GM19351 (cell line): ENCODE measurements around the gene NUCKS1.

Experiments
- ATAC-seq: cut with Tn5 transposase; IDR thresholded peaks from one replicate; pipeline ENCODE4 v1.9.1; 2021; ENCODE audit warnings: mild to moderate bottlenecking, moderate library complexity; ENCODE audit not compliant: unreplicated experiment

The NUCKS1 gene, protein sequence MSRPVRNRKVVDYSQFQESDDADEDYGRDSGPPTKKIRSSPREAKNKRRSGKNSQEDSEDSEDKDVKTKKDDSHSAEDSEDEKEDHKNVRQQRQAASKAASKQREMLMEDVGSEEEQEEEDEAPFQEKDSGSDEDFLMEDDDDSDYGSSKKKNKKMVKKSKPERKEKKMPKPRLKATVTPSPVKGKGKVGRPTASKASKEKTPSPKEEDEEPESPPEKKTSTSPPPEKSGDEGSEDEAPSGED

DNA sequence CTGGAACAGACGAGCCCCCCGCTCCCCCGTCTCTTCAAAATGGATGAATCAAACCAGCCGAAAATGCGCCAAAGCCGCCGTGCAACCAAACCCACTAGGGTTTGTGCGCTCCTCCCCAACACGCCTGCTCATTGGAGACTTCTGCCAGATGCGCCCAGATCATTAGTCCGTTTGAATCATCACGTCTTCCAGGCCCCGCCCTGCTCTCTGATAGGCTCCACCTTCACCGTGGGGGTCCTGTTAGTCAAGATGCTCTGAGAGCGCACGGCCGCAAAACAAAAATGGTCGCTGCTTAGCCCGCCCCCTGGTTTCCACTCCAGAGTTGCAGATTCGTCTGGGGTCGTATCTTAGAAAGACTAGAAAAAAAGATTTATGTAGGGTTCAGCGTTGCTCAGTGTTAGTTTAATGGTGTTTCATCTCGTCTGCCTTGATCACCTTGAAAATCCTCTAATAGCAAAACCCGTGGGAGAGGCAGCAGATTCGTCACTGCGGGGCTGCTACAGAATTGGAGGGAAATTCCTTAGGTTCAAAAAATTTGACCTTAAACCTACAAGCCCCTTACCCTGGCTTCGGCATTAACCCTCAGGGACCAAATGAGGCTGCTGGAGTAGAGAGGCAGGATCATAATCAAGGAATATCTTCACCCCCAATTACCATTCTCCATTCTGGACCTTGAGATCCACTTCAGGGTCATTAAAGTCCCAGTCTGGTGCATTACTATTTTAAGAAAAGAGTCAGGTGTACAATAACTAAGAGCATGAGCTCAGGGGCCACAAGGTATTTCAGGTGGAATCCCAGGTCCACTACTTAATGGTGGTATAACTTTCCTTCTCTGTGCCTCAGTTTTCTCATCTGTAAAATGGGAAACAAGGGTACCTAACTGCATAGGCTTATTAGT, at the start of gene NUCKS1:
NUCKS1 (minus strand) TSS at position 45 of the 898 bp plus-strand sequence. CDS start 209 bp downstream, outside the sequence.
- ATAC-seq = peak; percentile 81

DNA sequence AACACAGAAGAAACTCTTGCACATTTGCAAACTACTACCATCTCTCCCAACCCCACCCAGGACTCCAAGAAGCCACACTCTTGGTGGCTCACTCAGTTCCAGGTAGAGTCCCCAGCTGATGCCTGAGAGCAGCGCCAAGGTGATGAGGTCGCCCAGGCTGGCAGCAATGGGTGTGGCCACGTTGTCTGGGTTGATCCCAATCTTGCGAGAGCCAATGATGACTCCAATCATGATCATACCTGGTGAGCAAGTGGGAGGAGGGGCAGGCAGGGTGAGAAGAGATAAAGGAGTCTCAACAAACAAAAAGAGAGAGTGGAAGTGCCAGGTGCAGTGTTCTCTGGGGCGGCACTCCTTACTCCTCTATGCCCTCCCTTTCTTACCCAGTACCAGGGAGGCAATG, 48.6 kb upstream of the NUCKS1 start:
- no peak for ATAC-seq

DNA sequence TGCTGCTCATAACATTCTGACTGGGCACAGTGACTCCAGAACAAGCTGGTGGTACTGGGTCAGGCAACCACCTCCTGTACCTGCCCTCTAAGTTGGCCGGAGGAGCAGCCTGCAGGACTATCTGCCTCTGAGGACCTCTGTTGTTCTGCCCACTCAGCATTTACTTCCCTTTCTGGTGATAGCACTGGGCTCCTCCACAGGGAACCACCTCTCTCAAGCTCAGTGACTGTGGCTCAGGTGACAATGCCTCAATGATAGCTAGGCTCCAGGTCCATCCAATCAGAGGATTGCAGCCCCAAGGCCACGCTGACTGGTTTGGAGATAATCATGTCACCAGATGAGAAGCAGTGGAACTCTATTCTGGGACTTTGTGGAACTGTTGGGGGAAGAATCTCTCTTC, 47.2 kb upstream of the NUCKS1 start:
- ATAC-seq = no peak

DNA sequence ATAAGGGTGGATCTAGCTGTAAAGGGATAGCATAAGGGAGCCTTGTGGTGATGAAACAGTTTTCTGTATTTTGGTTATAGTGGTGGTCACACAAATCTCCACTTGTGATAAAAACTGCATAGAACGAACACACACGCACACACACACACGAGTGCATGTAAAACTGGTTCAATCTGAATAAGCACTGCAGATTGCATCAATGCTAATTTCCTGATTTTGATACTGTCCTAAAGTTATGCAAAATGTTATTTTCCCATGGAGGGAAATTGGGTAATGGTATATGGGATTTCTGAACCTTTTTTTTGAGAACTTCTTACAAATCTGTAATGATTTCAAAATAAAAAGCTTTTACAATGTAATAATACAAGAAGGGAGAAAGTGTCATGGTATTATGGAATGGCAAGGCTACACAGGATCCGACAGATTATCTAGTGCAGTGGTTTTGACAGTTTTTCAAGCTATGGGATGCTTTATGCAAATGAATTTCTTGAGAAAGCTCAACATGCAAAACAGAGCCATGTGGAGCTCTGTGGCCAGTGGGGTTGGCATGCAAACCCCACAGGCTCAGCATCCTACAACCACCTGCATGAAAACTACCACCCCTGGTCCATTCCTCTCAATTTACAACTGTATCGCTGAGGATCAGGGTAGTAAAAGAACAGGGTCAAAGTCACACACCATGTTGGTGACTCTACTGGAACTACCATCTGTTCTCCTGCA, 44.2 kb upstream of the NUCKS1 start:
- ATAC-seq = peak; percentile 55

DNA sequence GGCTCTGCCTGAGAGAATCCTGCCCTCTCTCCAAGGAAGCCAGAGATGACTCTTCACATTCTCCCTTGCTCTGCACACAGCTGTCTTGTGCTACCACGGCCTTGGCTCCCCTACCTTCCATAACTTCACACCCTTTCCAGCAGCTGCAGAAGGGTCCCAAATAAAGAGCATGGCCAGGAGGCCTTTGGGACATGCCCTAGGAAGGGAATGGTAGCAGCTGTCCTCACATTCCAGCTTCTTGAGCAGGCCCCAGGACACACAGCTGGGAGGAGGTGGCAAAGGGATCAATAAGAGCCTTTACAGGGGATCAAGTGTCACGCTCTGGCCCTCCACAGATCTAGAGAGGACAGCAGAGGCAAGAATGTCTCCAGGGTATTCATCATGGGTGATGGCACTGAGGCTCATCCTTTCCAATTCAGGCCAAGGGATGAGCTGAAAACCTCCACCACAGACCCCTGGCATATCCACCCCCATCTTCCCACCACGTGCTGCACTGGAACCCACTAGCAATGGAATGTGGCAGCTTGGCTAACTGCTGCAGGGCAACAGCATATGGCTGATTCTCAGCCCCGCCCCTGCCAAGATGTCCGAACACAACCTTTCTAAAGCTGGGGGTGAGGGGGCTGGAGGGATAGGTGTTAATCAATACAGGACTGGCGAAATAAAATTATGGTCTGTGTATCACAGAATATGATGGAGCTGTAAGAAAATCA, 43.1 kb upstream of the NUCKS1 start:
- peak; percentile 15 for ATAC-seq

DNA sequence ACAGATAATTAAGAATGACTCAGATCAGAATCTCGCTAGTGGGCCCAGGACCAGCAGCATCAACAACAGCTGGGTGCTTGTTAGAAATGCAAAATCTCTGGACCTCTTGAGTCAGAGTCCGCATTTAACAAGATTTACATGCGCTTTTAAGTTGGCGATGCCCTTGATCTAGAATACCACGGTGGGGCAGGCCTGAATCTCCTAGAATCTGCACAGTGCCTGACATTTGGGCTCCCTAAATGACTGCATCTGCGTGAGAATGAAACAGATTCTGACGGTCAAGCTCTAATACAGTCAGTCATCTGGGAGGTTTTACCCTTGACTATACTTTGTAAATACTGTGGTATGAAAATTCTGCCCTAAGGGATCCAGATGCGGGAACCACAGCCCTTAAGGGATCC, 42.5 kb upstream of the NUCKS1 start:
- peak; percentile 61 for ATAC-seq

DNA sequence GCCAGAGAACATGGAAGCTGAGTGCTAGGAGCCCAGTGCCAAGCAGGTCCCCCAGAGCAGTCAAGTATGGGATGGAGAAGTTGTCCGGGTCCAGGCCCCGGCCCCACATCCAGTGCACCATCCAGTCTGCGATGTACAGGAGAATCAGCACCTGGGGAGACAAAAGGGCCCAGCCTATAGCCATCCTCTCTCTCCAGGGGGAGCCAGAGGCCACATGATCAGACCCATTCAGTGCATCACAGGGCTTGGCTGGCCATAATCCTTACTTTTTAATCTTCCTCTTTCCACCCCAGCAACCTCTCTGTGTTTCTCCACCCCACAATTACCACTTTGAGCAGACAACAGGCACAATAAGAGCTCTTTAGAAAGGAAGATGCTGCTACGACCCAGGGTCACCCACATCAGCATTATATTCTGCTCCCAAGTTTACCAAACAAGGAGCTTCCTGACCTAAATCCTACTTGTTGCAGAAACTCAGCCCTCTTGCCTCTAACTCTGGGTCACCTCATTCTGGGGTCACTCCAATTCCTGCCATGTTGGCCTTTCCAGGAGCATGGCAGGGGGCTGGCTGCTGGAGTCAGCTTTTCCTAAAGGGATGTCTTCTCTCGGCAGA, 41.7 kb upstream of the NUCKS1 start:
- ATAC-seq = peak; percentile 64

DNA sequence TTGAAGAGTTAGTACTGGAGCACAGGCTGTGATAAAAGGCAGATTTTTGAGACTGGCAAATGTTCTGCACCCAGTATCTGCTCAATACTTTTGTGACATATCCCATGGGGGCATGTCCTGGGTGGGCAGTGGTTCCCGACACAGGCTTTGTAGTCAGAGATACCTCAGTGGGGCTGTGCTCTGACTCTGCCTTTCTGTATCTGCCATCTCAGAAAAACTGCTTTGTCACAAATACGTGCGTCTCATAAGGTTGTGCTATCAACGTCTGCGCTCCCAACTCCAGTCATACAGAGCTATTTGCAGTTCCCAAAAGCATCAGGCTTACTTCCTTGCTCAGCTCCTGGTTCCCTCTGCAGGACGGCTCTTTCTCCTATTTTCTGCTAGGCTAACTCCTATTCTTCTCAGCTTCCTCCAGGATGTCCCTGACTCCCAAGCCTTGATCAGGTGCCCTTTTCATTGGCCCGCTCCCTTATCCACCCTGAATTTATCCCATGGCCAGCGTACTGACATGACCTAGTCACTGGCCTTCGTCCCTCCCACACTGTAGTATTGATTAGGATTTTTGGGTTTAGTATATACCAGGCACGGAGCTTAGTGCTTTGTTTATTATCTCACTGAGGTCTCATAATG, 37.4 kb upstream of the NUCKS1 start:
- no peak for ATAC-seq

DNA sequence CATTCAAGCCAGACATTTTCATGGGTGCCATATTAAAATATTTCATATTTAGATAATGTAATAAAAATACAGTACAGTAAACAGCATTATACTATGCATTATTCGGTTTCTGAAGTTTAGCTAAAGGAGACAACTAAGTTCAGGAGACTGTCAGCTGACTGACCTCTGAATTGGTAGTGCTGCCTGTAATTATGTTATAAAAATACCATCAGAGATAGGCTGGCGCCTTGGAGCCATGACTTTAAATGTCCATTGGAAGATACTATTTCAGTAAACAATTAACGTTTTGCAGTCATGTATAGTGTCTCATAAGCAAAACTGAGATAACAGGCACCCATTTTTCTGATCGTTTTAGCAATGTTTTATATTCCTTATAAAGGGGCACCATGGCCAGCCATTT, 36.6 kb upstream of the NUCKS1 start:
- no peak for ATAC-seq

DNA sequence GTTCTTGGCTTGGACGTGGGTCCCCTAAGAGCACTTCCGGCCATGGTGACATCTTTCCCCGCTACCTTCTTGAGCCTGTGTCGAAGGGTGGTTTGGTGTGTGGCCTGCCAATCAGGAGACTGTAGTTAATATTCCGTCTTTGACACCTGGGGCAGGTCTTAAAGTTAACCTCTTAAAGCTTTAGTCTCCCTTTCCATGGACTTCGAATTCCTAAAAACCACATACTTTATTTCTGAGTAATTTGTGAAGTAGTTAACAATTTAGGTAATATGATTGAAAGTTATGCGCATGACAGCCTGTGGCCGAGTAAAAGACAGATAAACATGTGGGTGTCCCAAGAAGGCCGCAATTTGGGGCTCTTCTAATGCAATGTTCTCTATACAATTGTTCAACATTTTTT, 35.5 kb upstream of the NUCKS1 start:
- ATAC-seq = no peak

DNA sequence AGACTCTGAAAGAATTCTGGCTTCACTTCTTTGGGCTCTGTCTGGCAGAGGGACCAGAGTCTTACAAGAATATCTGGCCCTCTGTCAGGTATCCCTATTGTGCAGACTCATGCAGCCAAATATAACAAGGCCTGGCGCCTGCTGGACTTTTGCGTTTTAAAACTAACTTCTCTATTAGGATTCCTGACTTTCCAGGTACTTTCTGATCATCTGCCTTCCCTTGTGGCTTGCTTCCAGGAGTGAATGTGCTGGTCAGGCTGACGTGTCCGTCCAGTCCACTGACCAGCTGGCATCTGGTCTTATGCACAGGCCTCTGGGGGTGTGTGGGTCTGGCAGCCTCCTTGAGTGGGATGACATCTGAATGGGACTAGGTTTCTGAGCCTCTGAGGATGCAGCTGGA, 33.9 kb upstream of the NUCKS1 start:
- ATAC-seq = no peak

DNA sequence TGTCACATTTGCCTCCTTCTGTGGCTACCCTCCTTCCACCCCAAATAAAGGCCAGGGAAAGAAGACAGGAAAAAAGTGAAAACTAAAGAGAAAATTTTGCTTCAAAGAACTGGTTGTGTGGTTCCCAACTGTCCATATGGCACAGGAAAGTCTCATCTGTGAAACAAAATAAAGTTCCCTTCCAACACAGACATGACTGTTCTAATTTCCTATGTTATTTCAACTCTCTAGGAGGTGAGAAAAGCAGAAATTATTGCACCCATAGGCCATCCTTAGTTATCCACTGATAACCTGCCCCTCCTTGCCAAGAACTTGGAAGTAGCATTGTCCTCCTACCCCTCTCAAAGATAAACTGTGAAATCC, 33.4 kb upstream of the NUCKS1 start:
- ATAC-seq = no peak

DNA sequence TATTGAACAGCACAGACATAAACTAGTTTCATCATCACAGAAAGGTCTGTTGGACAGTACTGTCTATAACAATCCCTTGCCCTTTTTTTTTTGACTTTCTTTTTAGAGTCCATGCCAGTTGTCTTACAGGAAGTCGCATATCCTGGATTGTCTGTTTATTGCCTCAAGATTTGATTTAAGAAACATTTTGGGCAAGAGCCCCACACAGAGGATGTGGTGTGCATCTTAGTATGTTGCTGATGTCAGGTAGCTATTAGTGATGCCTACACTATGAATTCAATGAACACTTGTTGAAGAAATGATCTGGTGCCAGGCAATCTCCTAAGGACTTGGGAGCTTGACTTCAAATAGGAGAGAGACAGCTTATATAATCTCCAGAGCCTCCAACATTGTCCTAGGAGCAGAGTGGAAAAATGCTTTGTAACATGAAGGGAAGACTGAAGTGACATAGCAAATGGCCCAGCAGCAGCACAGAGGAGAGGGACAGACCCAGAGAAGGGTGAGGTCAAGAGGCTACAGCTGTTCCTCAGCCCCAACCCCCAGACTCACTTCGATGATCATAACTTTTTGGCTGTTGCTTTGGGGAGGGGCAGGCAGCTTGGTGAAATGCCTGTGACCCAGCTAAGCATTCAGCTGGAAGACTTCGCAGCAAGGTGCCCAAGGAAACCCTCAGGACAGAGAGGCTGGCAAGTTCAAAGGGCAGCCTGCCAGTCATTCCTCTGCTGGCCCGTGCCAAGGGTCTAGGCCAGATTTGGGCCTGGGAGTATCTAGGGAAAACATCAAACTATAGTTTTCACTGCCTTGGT, 32.8 kb upstream of the NUCKS1 start:
- ATAC-seq = no peak

DNA sequence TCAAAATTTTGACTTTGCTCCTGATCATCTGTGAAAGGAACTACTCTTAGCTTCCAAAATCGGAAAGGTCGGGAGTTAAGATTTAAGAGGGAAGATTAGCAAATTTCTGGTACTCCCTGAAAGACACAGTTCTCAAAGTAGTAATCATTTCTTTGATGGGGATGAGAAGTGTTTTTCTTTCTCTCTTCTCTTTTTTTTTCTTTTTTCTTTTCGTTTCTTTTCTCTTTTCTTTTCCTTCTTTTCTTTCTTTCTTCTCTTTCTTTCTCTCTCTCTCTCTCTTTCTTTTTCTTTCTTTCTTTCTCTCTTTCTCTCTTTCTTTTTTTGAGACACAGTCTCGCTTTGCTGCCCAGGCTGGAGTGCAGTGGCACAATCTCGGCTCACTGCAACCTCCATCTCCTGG, 30.4 kb upstream of the NUCKS1 start:
- ATAC-seq = no peak

DNA sequence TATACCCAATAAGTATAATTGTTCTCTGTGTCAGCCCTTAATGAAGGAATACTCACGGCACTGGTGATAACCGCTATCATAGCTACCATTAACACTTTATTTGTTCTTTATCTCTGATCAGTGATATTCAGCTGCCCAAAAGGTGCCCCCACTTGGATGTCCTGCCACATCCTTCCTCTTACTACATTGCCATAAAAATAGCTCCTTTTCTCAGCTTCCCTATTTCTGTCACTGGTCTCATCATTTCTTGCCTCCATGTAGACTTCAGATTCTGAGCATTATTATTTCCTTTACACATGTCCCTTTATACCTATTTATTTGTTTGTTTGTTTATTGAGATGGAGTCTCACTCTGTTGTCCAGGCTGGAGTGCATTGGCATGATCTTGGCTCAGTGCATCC, 28.0 kb upstream of the NUCKS1 start:
- ATAC-seq = no peak

DNA sequence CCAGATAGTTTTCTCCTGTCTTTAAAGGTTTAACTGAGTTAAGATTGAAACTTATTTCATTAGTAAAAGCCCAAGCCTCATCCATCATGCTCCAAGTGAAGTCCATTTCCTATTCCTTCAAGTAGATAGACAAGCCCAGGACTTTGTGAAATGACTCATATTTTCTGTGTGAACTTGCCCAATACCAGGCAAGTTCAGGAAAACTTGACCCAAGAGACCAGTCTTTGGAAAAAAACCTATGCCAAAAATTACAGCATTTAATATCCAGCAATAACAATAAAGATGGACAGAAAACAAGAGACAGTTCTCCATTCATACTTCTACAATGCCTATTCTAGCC, 25.7 kb upstream of the NUCKS1 start:
- no peak for ATAC-seq

DNA sequence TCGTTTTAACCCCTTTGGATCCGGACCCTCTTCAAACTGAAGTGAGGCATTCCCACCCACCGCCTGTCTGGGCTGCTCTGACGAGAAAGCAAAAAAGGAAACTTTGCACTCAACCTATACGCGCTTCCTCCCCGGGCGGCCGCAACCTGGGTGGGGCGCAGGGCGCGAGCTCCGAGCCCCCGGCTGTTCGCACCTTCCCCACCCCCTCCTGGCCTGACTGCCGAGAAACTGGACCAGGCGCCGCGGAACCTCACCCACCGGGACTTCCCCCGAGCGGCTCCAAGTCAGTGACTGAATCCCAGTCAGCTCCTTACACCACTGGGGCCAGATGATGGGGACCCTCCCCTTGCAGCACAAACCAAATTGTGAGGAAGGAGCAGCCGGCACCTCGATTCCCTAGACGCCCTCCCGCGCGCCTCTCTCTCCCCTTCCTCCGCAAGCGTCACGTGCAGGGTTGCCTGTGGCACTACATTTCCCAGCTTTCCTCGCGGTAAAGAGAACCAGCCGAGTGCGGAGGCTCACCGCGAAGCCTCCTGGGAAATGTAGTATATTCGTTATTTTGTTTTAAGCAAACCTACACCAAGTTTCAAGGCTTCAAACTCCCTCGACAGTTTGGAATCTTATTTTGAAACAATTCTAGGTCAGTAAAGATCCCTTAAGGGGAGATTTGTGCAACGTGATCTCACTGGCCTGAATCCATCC, 25.2 kb upstream of the NUCKS1 start, which contains the start of gene RAB29:
RAB29 (minus strand) TSS at position 468 of the 702 bp plus-strand sequence. CDS start 526 bp downstream, outside the sequence.
- ATAC-seq = peak; percentile 74

DNA sequence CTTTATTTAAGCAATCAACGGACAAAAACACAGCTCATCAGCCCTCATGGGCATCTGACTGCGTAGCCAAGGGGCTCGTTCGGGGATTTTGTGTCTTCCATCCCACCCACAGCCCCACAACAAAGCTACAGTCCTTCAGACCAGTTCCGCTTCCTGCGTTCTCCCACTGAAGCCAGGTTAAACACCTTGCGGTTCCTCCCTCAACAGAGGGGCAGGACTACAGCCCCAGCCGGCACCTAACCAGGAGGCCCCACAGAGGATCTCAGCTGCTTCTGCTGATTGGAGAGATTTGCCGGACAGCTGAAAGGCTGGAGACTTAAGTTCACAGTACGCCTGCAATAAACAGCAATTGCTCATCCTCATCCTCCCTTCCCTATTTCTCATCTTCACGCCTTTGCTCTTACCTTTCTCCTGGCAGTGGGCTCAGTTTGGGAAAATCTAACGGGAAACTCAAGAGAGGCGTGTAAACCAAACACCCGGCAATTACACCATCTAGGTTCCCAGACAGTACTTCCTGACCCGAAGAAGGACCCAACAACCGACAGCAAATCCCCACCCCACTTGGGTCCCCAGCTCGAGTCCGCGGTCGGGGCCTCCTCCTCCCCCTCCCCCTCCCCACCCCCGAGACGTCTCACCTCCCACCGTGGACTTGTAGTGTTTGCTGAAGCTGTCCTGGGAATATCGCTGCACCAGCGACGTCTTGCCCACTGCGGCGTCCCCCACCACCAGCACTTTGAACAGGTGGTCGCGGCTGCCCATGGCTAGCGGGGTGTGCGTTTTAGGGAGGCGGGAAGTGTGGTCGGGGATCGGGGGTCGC, 24.4 kb upstream of the NUCKS1 start:
- ATAC-seq = peak; percentile 9
